Heart right ventricle (tissue), 16 donors: ENCODE measurements around the gene DSE. TPM values are rescaled to one million over a fixed set of nuclear protein-coding genes. Genes with fewer than 3 reads are reported as not detected.

Source experiments
- ATAC-seq, 8 donors: fragments of 200-7000 bp; cut with Tn5 transposase; one replicate each; pipeline ENCODE4 v1.9.1; 2020; ENCODE audit warnings: mild to moderate bottlenecking in 8 of 8, moderate library complexity in 8 of 8, moderate number of reproducible peaks in 1 of 8
- DNase-seq, 2 donors: peaks; one replicate each; pipeline ENCODE4 v3.0.0-alpha.2; 2020
- H3K27ac ChIP-seq, 10 donors: fragments of 200-600 bp; sonication (generic) in 2 of 10; one replicate each; pipeline versions ENCODE4 v1.5.0 to v1.8.0; 2020 to 2022; ENCODE audit warnings: mild to moderate bottlenecking in 3 of 10
- H3K27me3 ChIP-seq, 7 donors: fragments of 200-600 bp; one replicate each; pipeline ENCODE4 v1.8.0; 2021 to 2022; ENCODE audit warnings: mild to moderate bottlenecking in 2 of 7
- H3K36me3 ChIP-seq, 9 donors: fragments of 200-600 bp; sonication (generic) in 1 of 9; one replicate each; pipeline versions ENCODE4 v1.5.0 to v1.8.0; 2020 to 2022; ENCODE audit warnings: mild to moderate bottlenecking in 2 of 9
- H3K4me1 ChIP-seq, 9 donors: fragments of 200-600 bp; sonication (generic) in 1 of 9; one replicate each; pipeline versions ENCODE4 v1.5.0 to v1.8.0; 2020 to 2022; ENCODE audit warnings: mild to moderate bottlenecking in 4 of 9
- H3K4me3 ChIP-seq, 10 donors: fragments of 200-600 bp; sonication (generic) in 2 of 10; one replicate each; pipeline versions ENCODE4 v1.5.0 to v1.8.0; 2020 to 2022; ENCODE audit warnings: mild to moderate bottlenecking in 7 of 10, moderate library complexity in 2 of 10
- H3K9me3 ChIP-seq, 11 donors: fragments of 200-600 bp in 10 of 11; sonication (generic) in 2 of 11; one replicate each; pipeline versions ENCODE4 v1.5.0 to v1.8.0; 2013 to 2022; ENCODE audit warnings: mild to moderate bottlenecking in 2 of 11, control low read depth in 1 of 11, moderate library complexity in 1 of 11
- WGBS, 2 donors: extraction: QIAGEN DNeasy Blood & Tissue Kit; methylation state at CpG; one replicate each; pipeline ENCODE4 v1.1.7; 2013; ENCODE audit warnings: inconsistent platforms in 1 of 2; 5-methylcytosine and 5-hydroxymethylcytosine counted together
- intact Hi-C, 10 donors: fragments of 100-400 bp; cut with DNase I; formaldehyde crosslinking; loops; one replicate each; pipeline versions ENCODE4 v1.11.1 to v1.14.2; 2022
- polyA plus RNA-seq, 2 donors: library from polyadenylated mRNA; stranded (reverse); fragments of 200-250 nt; gene quantifications; one replicate each; pipeline ENCODE4 v1.2.3, GENCODE V29; 2013
- total RNA-seq, 10 donors: library from RNA; stranded (reverse); fragmentation: NEBNext Ultra II Directional in 3 of 10; extraction: Animal tissue kit (Norgen Biotek cat#: 25700) in 3 of 10; gene quantifications; one replicate each; pipeline versions ENCODE4 v1.2.1 to v1.2.4, GENCODE V29; 2021 to 2023
- TF ChIP-seq, protein P1 (sequence below), 9 donors: fragments of 200-600 bp; sonication (generic) in 2 of 9; IDR thresholded peaks; one replicate each; pipeline versions ENCODE4 v1.5.0 to v1.8.0; 2021 to 2022; ENCODE audit warnings: antibody characterized with exemption in 9 of 9, mild to moderate bottlenecking in 5 of 9, moderate library complexity in 1 of 9
- donor health status: Arrhythmogenic right ventricular cardiomyopathy.
- donor health status: ischemic (EF 13 %, LVEDD 7.1; RV severe dilation, severe dysfunction).
- donor health status: healthy with polysubstance abuse.
- donor health status: DM: no; HTN: yes; CAD: no.
- donor health status: DM: no; HTN: no; CAD: no.
- donor health status: ischemic (EF 25% LVEDD 6.9; RV normal size, moderate dysfunction).
- donor health status: ischemic (EF 25% LVEDD 5.7; RV mildly dilated, moderate dysfunction).
- donor health status: healthy.
- donor health status: DM: yes; HTN: yes; CAD: no.
- donor health status: Ischemic cardiomyopathy.
- donor health status: ischemic (EF 35%, LVEDD 5.7; RV mildly dilated, moderate dysfunction).
- donor health status: nonischemic (EF 11% LVEDD 7.7; RV severe dilation, severe dysfunction).
- donor health status: DM: yes; HTN: yes; CAD: no.
- donor health status: PGD.
- donor health status: ischemic (EF 29% LVEDD 5.4; RV normal size, mild dysfunction).
- donor health status: nonischemic (EF 23%, LVEDD 6.1; RV moderate dilation, normal function).

Gene DSE
- total and polyA plus RNA-seq, 12 donors: 3.8 to 25.4 (median 11.3) TPM

DNA sequence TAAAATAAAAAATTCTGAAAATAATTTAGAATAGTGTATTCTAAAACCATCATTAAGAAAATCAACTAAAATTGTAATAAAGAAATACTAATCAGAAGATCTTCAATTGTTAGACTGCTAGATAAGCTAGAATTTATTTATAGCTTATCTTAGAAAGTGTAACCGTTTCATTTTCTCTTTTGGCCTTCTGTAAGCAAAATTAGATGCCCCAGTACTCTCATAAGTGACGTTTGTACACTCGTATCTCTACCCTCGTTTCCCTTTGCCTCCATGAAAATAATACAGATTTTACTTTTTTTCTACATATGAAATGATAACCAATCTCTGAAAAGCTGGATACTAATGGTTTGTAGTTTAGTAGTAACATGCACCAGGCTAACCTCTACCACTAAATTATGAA, 19.8 kb downstream of the DSE start:
- H3K4me3 ChIP-seq: no peak overlapping the region
- no peaks in the 10 kb centered on the region for H3K36me3 ChIP-seq
- no peak for DNase-seq
- TF ChIP-seq, protein P1, sequence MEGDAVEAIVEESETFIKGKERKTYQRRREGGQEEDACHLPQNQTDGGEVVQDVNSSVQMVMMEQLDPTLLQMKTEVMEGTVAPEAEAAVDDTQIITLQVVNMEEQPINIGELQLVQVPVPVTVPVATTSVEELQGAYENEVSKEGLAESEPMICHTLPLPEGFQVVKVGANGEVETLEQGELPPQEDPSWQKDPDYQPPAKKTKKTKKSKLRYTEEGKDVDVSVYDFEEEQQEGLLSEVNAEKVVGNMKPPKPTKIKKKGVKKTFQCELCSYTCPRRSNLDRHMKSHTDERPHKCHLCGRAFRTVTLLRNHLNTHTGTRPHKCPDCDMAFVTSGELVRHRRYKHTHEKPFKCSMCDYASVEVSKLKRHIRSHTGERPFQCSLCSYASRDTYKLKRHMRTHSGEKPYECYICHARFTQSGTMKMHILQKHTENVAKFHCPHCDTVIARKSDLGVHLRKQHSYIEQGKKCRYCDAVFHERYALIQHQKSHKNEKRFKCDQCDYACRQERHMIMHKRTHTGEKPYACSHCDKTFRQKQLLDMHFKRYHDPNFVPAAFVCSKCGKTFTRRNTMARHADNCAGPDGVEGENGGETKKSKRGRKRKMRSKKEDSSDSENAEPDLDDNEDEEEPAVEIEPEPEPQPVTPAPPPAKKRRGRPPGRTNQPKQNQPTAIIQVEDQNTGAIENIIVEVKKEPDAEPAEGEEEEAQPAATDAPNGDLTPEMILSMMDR (IDR thresholded peaks at IDR 0.05): no peak
- 44 to 68% methylated on average over 4 of the region's 4 CpGs for WGBS, 2 donors
- H3K27me3 ChIP-seq: no peaks in the 10 kb centered on the region
- intact Hi-C loops: no loop called here
- no peaks in the 10 kb centered on the region for H3K9me3 ChIP-seq
- H3K27ac ChIP-seq: peak overlapping the region in 1 of 10 donors; percentile 85
- peaks cover 7 to 92% (median 20%) of the 10 kb centered on the region in 9 donors for H3K4me1 ChIP-seq
- ATAC-seq: no peak

DNA sequence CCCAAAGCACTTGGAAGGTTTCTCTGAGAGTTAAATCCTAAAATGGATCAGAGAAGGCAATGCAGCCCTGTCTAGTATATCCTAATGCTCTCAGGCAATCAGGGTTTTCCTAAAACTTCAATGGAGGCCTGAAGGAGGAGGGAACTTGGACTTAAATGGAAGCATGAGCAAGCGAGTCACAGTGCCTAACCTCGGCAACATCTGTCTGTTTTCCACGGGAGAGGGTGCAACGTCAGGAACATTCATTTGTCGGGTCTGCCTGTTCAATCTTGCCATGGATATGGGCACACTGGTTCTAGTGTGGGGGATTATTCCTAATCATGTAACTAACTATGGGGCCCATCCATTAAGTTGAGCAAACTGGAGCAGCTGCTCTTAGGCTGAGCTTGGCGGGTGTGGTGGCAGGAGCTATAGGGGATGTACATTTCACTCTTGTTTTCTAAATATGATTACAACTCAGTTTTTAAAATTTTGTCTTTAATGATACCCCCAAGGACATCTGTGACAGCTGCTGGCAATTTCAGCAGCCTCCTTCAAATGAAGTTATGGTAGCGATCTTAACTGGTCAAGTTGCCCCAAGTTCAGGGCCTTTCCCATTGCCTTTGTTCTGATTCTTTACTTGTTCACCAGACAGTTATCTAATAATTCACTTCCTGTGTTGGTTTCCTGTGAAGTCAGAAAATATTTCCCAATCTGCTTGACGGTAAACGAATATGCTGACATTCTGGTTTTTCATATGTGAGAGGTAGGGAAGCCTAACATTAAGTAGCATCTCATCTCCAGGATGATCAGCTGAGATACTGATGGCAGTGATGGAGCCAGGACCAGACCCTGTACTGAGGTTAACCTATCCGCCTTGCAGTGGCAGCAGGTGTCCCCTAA, 21.6 kb downstream of the DSE start:
- Histone ChIP-seq H3K27me3 (no peaks in the 10 kb centered on the region), H3K4me3 (no peak overlapping the region), H3K9me3 (no peaks in the 10 kb centered on the region), H3K36me3 (no peaks in the 10 kb centered on the region), H3K4me1 (peaks cover 0 to 81% (median 5%) of the 10 kb centered on the region in 9 donors), H3K27ac (peak overlapping the region in 3 of 10 donors; percentile 2 to 85 (median 5))
- TF ChIP-seq, protein P1 (IDR thresholded peaks at IDR 0.05): no peak
- DNase-seq: no peak
- peak in 4 of 8 donors; percentile 19 to 36 (median 26) for ATAC-seq
- 84 to 88% methylated on average over 10 of the region's 10 CpGs for WGBS, 2 donors
- intact Hi-C loops: no loop called here

DNA sequence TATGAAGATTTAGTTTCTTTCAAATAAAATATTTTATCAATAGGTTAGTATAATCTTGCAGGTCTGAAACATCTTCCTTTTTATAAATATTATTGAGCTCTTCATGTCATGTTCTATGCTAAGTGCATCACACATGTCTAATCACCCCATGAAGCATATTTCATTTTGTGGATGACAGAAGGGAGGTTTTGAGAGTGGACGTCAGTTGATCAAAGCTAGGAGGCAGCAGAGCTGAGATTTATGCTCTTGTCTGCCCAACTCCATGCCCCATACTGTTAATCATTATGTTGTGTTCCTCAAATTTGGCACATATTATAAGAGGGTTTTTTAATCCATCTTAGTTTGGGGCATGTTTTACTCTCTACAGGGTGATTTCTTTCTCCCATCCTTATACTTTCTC, 22.7 kb downstream of the DSE start:
- 56 to 63% methylated on average over 1 of the region's 1 CpG for WGBS, 2 donors
- ATAC-seq (peak in 1 of 8 donors; percentile 30), DNase-seq (no peak)
- H3K9me3 ChIP-seq: no peaks in the 10 kb centered on the region
- intact Hi-C loops: no loop called here
- no peaks in the 10 kb centered on the region for H3K36me3 ChIP-seq
- no peak overlapping the region for H3K4me3 ChIP-seq
- no peaks in the 10 kb centered on the region for H3K27me3 ChIP-seq
- H3K4me1 ChIP-seq: peaks cover 0 to 75% (median 5%) of the 10 kb centered on the region in 9 donors
- peak overlapping the region in 1 of 10 donors; percentile 85 for H3K27ac ChIP-seq
- TF ChIP-seq, protein P1 (IDR thresholded peaks at IDR 0.05): peak in 2 of 9 donors; percentile 15 to 27

DNA sequence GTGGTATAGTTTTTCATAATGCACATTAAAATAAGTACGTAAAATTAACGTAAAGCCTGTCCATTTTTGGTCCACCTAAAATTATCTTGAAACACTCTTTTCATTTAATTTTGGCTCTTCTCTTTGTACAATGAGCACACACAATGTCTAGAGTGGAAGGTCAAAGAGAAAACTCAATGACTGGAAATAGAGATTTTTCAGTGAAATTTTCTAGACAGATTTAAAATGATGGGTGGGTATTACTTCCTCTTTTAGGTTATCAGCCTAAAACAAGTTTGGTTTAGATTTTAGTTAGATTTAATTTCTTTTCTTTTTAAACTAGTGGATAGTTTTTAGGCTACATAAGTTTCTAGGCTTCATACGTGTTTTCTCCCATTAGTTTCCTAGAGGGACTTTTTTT, 24.9 kb downstream of the DSE start:
- no peaks in the 10 kb centered on the region for H3K9me3 ChIP-seq
- H3K36me3 ChIP-seq: peaks cover 0 to 11% (median 0%) of the 10 kb centered on the region in 9 donors
- H3K27ac ChIP-seq: no peak overlapping the region
- H3K4me3 ChIP-seq: no peak overlapping the region
- intact Hi-C loops: no loop called here
- peaks cover 0 to 76% (median 8%) of the 10 kb centered on the region in 9 donors for H3K4me1 ChIP-seq
- 95 to 99% methylated on average over 3 of the region's 3 CpGs for WGBS, 2 donors
- TF ChIP-seq, protein P1 (IDR thresholded peaks at IDR 0.05): no peak
- DNase-seq: no peak
- no peaks in the 10 kb centered on the region for H3K27me3 ChIP-seq
- ATAC-seq: no peak
